H1 (cell line): ENCODE data around the gene TIMM23. TPM values are rescaled to one million over a fixed set of nuclear protein-coding genes. Genes with fewer than 3 reads are reported as not detected.

Source experiments
- CTCF ChIA-PET: fragments of 300-600 bp; sonication (Branson Sonifier 250); formaldehyde crosslinking; loops from one replicate; lab custom pipeline; 2021; ENCODE audit not compliant: partially characterized antibody; lab: Charles Lee
- POLR2A ChIA-PET: fragments of 300-600 bp; sonication (Branson Sonifier 250); formaldehyde crosslinking; loops from one replicate; lab custom pipeline; 2021; ENCODE audit warnings: inconsistent platforms; ENCODE audit not compliant: partially characterized antibody; lab: Charles Lee
- DNase-seq, 2 experiments: peaks; one replicate each; pipeline versions ENCODE4 v3.0.0 to v3.0.0-alpha.2; 2010 to 2022; ENCODE audit warnings: low spot score in 2 of 2, low read depth in 1 of 2, mixed read lengths in 1 of 2
- FAIRE-seq: peaks from 2 replicates; lab custom pipeline; 2011; peaks lifted over from hg19 to GRCh38; lab: Jason Lieb, UNC
- H2AFZ ChIP-seq: 2 replicates; pipeline ENCODE4 v1.8.1; 2012; ENCODE audit warnings: low read length, inconsistent platforms
- H2AK5ac ChIP-seq: 2 replicates; pipeline ENCODE4 v1.6.1; 2013; ENCODE audit warnings: low read depth, low read length
- H2BK120ac ChIP-seq: replicated peaks from 2 replicates; pipeline ENCODE3; 2013; ENCODE audit warnings: low read depth, low read length, inconsistent platforms
- H2BK12ac ChIP-seq: 2 replicates; pipeline ENCODE4 v1.6.1; 2013; ENCODE audit warnings: low read depth, low read length
- H2BK15ac ChIP-seq: 2 replicates; pipeline ENCODE4 v1.6.1; 2013; ENCODE audit warnings: low read length
- H2BK20ac ChIP-seq: 2 replicates; pipeline ENCODE4 v1.6.1; 2013; ENCODE audit warnings: low read length
- H2BK5ac ChIP-seq: 2 replicates; pipeline ENCODE4 v1.6.1; 2013; ENCODE audit warnings: low read depth, low read length
- H3K14ac ChIP-seq: 2 replicates; pipeline ENCODE4 v1.6.1; 2013; ENCODE audit warnings: inconsistent platforms; ENCODE audit not compliant: insufficient read length
- H3K18ac ChIP-seq: 2 replicates; pipeline ENCODE4 v1.6.1; 2013; ENCODE audit warnings: low read length; ENCODE audit errors: extremely low read depth
- H3K23ac ChIP-seq: 2 replicates; pipeline ENCODE4 v1.6.1; 2013; ENCODE audit warnings: inconsistent platforms; ENCODE audit not compliant: insufficient read length
- H3K23me2 ChIP-seq: 2 replicates; pipeline ENCODE4 v1.6.1; 2013; ENCODE audit warnings: low read depth, low read length
- H3K27ac ChIP-seq: 2 replicates; pipeline ENCODE4 v1.6.1; 2011; ENCODE audit warnings: low read depth, low read length, inconsistent platforms
- H3K27me3 ChIP-seq, 4 experiments: replicated peaks in 1 of 4; 1 replicate in 1 of 4; 2 replicates in 3 of 4; pipeline versions ENCODE4 v1.6.1 to v1.8.1; 2011 to 2013; ENCODE audit warnings: low read length in 3 of 4, mild to moderate bottlenecking in 3 of 4, inconsistent platforms in 2 of 4, mixed read lengths in 2 of 4, moderate library complexity in 1 of 4; ENCODE audit not compliant: control insufficient read depth in 3 of 4, insufficient read depth in 3 of 4; ENCODE audit errors: extremely low read depth in 1 of 4
- H3K36me3 ChIP-seq, 4 experiments: 2 replicates each; pipeline versions ENCODE4 v1.6.1 to v1.8.1; 2011 to 2013; ENCODE audit warnings: mild to moderate bottlenecking in 4 of 4, low read length in 3 of 4, moderate library complexity in 2 of 4, control low read depth in 1 of 4, inconsistent platforms in 1 of 4; ENCODE audit not compliant: insufficient read depth in 4 of 4, control insufficient read depth in 2 of 4
- H3K4ac ChIP-seq: replicated peaks from 2 replicates; pipeline ENCODE3; 2013; ENCODE audit warnings: low read length, low read depth, mixed read lengths, inconsistent platforms; ENCODE audit not compliant: insufficient read length
- H3K4me1 ChIP-seq, 4 experiments: replicated peaks in 1 of 4; 1 replicate in 1 of 4; 2 replicates in 3 of 4; pipeline versions ENCODE4 v1.6.1 to v1.8.1; 2011 to 2013; ENCODE audit warnings: low read length in 3 of 4, inconsistent platforms in 2 of 4, mixed read lengths in 1 of 4; ENCODE audit not compliant: insufficient read depth in 4 of 4, control insufficient read depth in 3 of 4
- H3K4me2 ChIP-seq, 2 experiments: 2 replicates each; pipeline versions ENCODE4 v1.6.1 to v1.8.1; 2011 to 2013; ENCODE audit warnings: low read depth in 2 of 2, low read length in 2 of 2, control low read depth in 1 of 2, inconsistent platforms in 1 of 2, mild to moderate bottlenecking in 1 of 2; ENCODE audit not compliant: insufficient read depth in 1 of 2
- H3K4me3 ChIP-seq, 4 experiments: fragments of 200-600, 300-600 bp in 1 of 4; sonication (generic), shearing (Covaris generic), sonication (Bioruptor Twin) in 1 of 4; 2 replicates each; pipeline versions ENCODE4 v1.5.1 to v1.8.1; 2011 to 2016; ENCODE audit warnings: low read length in 4 of 4, low read depth in 3 of 4, control low read depth in 2 of 4, inconsistent platforms in 2 of 4, mild to moderate bottlenecking in 2 of 4, mixed read lengths in 1 of 4, moderate library complexity in 1 of 4; ENCODE audit not compliant: insufficient read depth in 2 of 4; ENCODE audit errors: extremely low read depth in 1 of 4
- H3K56ac ChIP-seq: replicated peaks from 2 replicates; pipeline ENCODE3; 2013; ENCODE audit warnings: low read depth, mild to moderate bottlenecking, mixed read lengths, low read length, inconsistent platforms; ENCODE audit not compliant: insufficient read length
- H3K79me1 ChIP-seq: 2 replicates; pipeline ENCODE4 v1.6.1; 2013; ENCODE audit warnings: low read depth, low read length, control low read depth
- H3K79me2 ChIP-seq, 2 experiments: 2 replicates each; pipeline versions ENCODE4 v1.6.1 to v1.8.1; 2012 to 2013; ENCODE audit warnings: low read length in 2 of 2, mild to moderate bottlenecking in 2 of 2, inconsistent platforms in 1 of 2; ENCODE audit not compliant: insufficient read depth in 2 of 2, control insufficient read depth in 1 of 2
- H3K9ac ChIP-seq, 4 experiments: replicated peaks in 1 of 4; 1 replicate in 1 of 4; 2 replicates in 3 of 4; pipeline versions ENCODE4 v1.6.1 to v1.8.1; 2011 to 2013; ENCODE audit warnings: low read depth in 3 of 4, low read length in 3 of 4, control low read depth in 2 of 4, mild to moderate bottlenecking in 2 of 4, moderate library complexity in 2 of 4, inconsistent platforms in 1 of 4; ENCODE audit errors: extremely low read depth in 1 of 4
- H3K9me3 ChIP-seq, 2 experiments: 2 replicates each; pipeline versions ENCODE4 v1.6.1 to v1.8.1; 2012 to 2013; ENCODE audit warnings: mild to moderate bottlenecking in 2 of 2, moderate library complexity in 2 of 2, control low read depth in 1 of 2, inconsistent platforms in 1 of 2, low read depth in 1 of 2, low read length in 1 of 2, mixed read lengths in 1 of 2; ENCODE audit not compliant: insufficient read depth in 2 of 2
- H4K20me1 ChIP-seq, 2 experiments: replicated peaks in 1 of 2; 2 replicates each; pipeline versions ENCODE3 to v1.8.1; 2011 to 2013; ENCODE audit warnings: inconsistent platforms in 2 of 2, low read length in 2 of 2, mild to moderate bottlenecking in 1 of 2; ENCODE audit not compliant: insufficient read depth in 2 of 2, control insufficient read depth in 1 of 2
- H4K5ac ChIP-seq: 2 replicates; pipeline ENCODE4 v1.6.1; 2013; ENCODE audit warnings: low read length, low read depth, mixed read lengths, inconsistent platforms; ENCODE audit not compliant: insufficient read length
- H4K8ac ChIP-seq: 2 replicates; pipeline ENCODE4 v1.8.0; 2013; ENCODE audit warnings: mild to moderate bottlenecking, moderate library complexity, low read length, inconsistent platforms; ENCODE audit not compliant: insufficient read depth; ENCODE audit errors: extremely low read depth
- H4K91ac ChIP-seq: replicated peaks from 2 replicates; pipeline ENCODE3; 2013; ENCODE audit warnings: low read length, mixed read lengths, inconsistent platforms; ENCODE audit not compliant: insufficient read length
- BACH1 ChIP-seq: IDR thresholded peaks from 2 replicates; pipeline ENCODE4 v1.6.1; 2012; ENCODE audit warnings: low read length, improper control_type of control experiment
- BRCA1 ChIP-seq: IDR thresholded peaks from 2 replicates; pipeline ENCODE4 v1.6.1; 2012; ENCODE audit warnings: low read depth, low read length, improper control_type of control experiment
- CBX5 ChIP-seq: fragments of 300-800, 300-1000 bp; sonication (generic); IDR thresholded peaks from 2 replicates; pipeline ENCODE4 v1.7.1; 2016; ENCODE audit warnings: antibody characterized with exemption, low read length, low read depth
- EGR1 ChIP-seq: IDR thresholded peaks from 2 replicates; pipeline ENCODE4 v1.6.1; 2011; ENCODE audit warnings: low read depth, low read length, borderline replicate concordance
- GABPA ChIP-seq: IDR thresholded peaks from 2 replicates; pipeline ENCODE4 v1.6.1; 2011; ENCODE audit warnings: mild to moderate bottlenecking, low read length, moderate library complexity, borderline replicate concordance; ENCODE audit not compliant: insufficient read depth
- GTF2F1 ChIP-seq: IDR thresholded peaks from 2 replicates; pipeline ENCODE4 v1.6.1; 2012; ENCODE audit warnings: low read depth, low read length, improper control_type of control experiment, borderline replicate concordance
- MAFK ChIP-seq: IDR thresholded peaks from 2 replicates; pipeline ENCODE4 v1.6.1; 2012; ENCODE audit warnings: low read depth, mild to moderate bottlenecking, improper control_type of control experiment, low read length
- SIN3A ChIP-seq, 2 experiments: IDR thresholded peaks in 1 of 2; conservative IDR thresholded peaks in 1 of 2; 2 replicates each; pipeline ENCODE4 v1.6.1; 2011 to 2012; ENCODE audit warnings: low read length in 2 of 2, improper control_type of control experiment in 1 of 2, low read depth in 1 of 2, mild to moderate bottlenecking in 1 of 2
- SIRT6 ChIP-seq: IDR thresholded peaks from one replicate; pipeline ENCODE4 v1.7.1; 2012; ENCODE audit warnings: low read length, inconsistent platforms
- SIX5 ChIP-seq: IDR thresholded peaks from 2 replicates; pipeline ENCODE4 v1.6.1; 2011; ENCODE audit warnings: mild to moderate bottlenecking, low read depth, low read length
- SP1 ChIP-seq: IDR thresholded peaks from 2 replicates; pipeline ENCODE4 v1.6.1; 2011; ENCODE audit warnings: low read depth, low read length
- SRF ChIP-seq: IDR thresholded peaks from 2 replicates; pipeline ENCODE4 v1.6.1; 2011; ENCODE audit warnings: mild to moderate bottlenecking, low read depth, low read length, moderate library complexity
- TAF7 ChIP-seq: optimal IDR thresholded peaks from 2 replicates; pipeline ENCODE3; 2011; ENCODE audit warnings: low read depth, mild to moderate bottlenecking, inconsistent platforms, low read length, moderate library complexity, borderline replicate concordance
- YY1 ChIP-seq: IDR thresholded peaks from 2 replicates; pipeline ENCODE4 v1.6.1; 2011; ENCODE audit warnings: low read depth, mild to moderate bottlenecking, low read length
- WGBS, 2 experiments: shearing (Covaris generic) in 1 of 2; methylation state at CpG; one replicate each; pipeline versions ENCODE4 v1.1.6 to v1.1.7; 2013 to 2015; ENCODE audit warnings: low lambda C conversion rate in 2 of 2, mixed read lengths in 2 of 2, inconsistent platforms in 1 of 2, low coverage in 1 of 2, missing lambda C conversion rate in 1 of 2; ENCODE audit not compliant: insufficient replicate concordance in 2 of 2, insufficient coverage in 1 of 2, insufficient read length in 1 of 2; ENCODE audit errors: extremely low coverage in 1 of 2, missing lambda C conversion rate in 1 of 2; 5-methylcytosine and 5-hydroxymethylcytosine counted together
- polyA plus RNA-seq, 7 experiments: library from polyadenylated mRNA; depleted of rRNA in 3 of 7; stranded (reverse) in 5 of 7; unstranded in 2 of 7; fragments of >200 nt in 5 of 7; fragments of 200-250 nt in 2 of 7; gene quantifications; 1 replicate in 5 of 7; 2 replicates in 1 of 7; 4 replicates in 1 of 7; pipeline versions ENCODE4 v1.2.1 to v1.2.3, GENCODE V29; 2011 to 2013; ENCODE audit warnings: missing spikeins in 2 of 7, mixed read lengths in 2 of 7
- total RNA-seq: library from RNA; stranded (reverse); fragmentation: NEBNext Ultra II Directional; extraction: Animal tissue kit (Norgen Biotek cat#: 25700); gene quantifications from 2 replicates; pipeline ENCODE4 v1.2.1, GENCODE V29; 2021

The TIMM23 gene
- total and polyA plus RNA-seq, 2 of the 8 experiments (the other 6 are each of a cell fraction or from before 2014, with no cell fraction given) = 101 to 130 TPM

DNA sequence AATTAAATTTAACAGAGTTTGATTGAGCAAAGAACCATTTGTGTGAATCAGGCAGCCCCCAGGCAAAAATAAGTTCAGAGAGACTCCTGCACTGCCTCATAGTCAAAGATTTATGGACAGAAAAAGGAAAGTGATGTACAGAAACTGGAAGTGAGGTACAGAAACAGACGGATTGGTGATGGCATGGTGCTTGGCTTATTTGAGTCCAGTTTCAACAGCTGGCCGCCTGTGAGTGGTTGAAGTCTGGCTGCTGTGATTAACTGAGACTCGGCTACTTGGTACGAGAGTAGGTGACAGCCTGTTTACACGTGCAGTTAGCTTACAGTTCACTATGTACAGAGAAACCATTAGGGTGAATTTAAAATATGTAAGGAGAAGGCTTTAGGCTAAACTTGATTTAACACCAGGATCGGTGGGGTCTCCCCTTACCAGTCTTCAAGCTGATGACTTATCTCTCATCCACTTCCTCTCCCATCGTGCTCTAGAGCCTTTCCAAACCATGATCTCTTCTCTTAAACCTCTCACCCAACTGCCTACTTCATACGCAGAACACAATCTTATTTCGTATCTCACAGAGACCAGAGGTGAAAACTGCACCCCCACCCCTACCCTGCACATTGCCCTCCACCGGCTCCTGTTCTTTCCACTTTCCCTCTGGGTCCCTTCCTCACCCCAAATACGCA is 78.8 kb downstream of the TIMM23 start:
- no peak for FAIRE-seq
- H2BK120ac ChIP-seq = no peak overlapping the region
- no peak overlapping the region for H3K9ac ChIP-seq
- CTCF ChIA-PET = interaction anchor here (1.9 kb wide), 1 partner anchor 12 kb away, joined by 6 read pairs; no protein-coding TSS in a partner anchor
- POLR2A ChIA-PET = no interaction called here
- no peak overlapping the region for H3K14ac ChIP-seq
- 78% methylated on average over 11 of the region's 11 CpGs; no CpG with 5 or more reads in 1 of the 2 experiments for WGBS, 2 experiments
- no peak overlapping the region for H2BK12ac ChIP-seq
- no peak overlapping the region for H2BK20ac ChIP-seq
- H3K56ac ChIP-seq = no peak overlapping the region
- H4K8ac ChIP-seq = no peak overlapping the region
- H4K20me1 ChIP-seq = no peaks in the 10 kb centered on the region
- no peak overlapping the region; the same call in 1 of the 2 replicates for H2AFZ ChIP-seq
- no peak overlapping the region for H3K27ac ChIP-seq
- no peak overlapping the region for H3K4ac ChIP-seq
- no peaks in the 10 kb centered on the region for H3K9me3 ChIP-seq
- no peak overlapping the region for H2BK15ac ChIP-seq
- no peaks in the 10 kb centered on the region for H3K27me3 ChIP-seq
- peaks cover 2 to 14% (median 9%) of the 10 kb centered on the region in 4 experiments; a peak in 5 of 7 replicates for H3K4me1 ChIP-seq
- H3K4me3 ChIP-seq = no peak overlapping the region
- no peak overlapping the region for H4K91ac ChIP-seq
- no peaks in the 10 kb centered on the region for H3K79me1 ChIP-seq
- H3K18ac ChIP-seq = no peak overlapping the region
- no peak overlapping the region for H2BK5ac ChIP-seq
- no peaks in the 10 kb centered on the region; the same call in 1 of the 2 replicates for H3K23me2 ChIP-seq
- H3K23ac ChIP-seq = no peak overlapping the region
- H4K5ac ChIP-seq = no peak overlapping the region
- H3K4me2 ChIP-seq = no peak overlapping the region
- no peaks in the 10 kb centered on the region for H3K36me3 ChIP-seq
- H2AK5ac ChIP-seq = no peak overlapping the region
- H3K79me2 ChIP-seq = no peaks in the 10 kb centered on the region
- no peak for DNase-seq
- TF ChIP-seq CBX5 (no peak), GTF2F1 (no peak), YY1 (no peak), BRCA1 (no peak), MAFK (no peak), SIRT6 (no peak), EGR1 (no peak), SP1 (no peak), BACH1 (no peak), SRF (no peak), TAF7 (no peak), SIX5 (no peak), SIN3A (conservative IDR thresholded peaks at IDR 0.05 in 1 of 2, IDR thresholded peaks at IDR 0.05 in 1 of 2; ENCODE audit: low read depth in 1 of 2, low read length in 2 of 2) (no peak), GABPA (no peak)
